HG02885 (cell line): ENCODE measurements around the gene B4GAT1.
"Not testable (repeated sequence)": the region's sequence is repeated elsewhere in the genome, so short reads cannot be mapped to it uniquely, and the experiment has no call there.

Experiments
- ATAC-seq: cut with Tn5 transposase; IDR thresholded peaks from one replicate; pipeline ENCODE4 v1.9.1; 2021; ENCODE audit warnings: mild to moderate bottlenecking; ENCODE audit not compliant: unreplicated experiment, poor library complexity

The B4GAT1 gene

DNA sequence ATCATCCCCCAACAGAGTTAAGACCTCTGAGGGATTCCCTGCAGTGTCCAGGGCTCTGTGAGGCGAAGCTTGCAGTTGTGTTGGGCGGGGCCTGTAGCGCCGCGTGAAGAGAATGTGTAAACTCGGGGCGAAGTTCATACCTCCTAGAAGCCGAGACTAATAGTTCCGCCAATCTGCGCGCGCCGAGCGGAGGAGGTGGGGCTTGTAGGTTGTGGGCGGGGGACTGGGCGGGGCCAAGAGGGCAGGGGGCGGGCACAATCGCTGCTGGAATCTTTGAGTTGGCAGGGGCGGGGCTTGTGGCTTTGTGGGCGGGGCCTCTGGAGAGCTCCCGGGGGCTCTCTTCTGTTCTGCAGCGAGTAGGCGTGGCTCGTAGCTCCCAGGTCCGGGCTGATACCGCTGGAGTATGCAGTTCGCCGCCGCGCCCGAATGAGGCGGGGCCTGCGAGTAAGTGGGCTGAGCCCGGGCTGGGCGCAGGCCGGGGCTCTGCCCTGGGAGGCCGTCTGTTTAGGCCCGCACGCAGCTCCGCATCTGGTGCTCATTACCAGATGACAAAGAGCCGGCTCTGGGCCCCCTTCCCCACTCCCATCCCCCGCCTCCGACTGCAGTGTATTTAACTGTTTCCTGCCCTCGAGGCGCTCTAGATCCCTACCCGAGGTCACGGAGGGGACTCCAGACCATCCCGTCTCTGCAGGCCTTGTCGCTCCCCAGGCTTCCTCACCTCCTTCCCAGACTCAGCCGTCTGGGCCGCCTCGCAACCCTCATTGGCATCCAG lies 34.7 kb downstream of the B4GAT1 start:
- peak; percentile 70 for ATAC-seq

DNA sequence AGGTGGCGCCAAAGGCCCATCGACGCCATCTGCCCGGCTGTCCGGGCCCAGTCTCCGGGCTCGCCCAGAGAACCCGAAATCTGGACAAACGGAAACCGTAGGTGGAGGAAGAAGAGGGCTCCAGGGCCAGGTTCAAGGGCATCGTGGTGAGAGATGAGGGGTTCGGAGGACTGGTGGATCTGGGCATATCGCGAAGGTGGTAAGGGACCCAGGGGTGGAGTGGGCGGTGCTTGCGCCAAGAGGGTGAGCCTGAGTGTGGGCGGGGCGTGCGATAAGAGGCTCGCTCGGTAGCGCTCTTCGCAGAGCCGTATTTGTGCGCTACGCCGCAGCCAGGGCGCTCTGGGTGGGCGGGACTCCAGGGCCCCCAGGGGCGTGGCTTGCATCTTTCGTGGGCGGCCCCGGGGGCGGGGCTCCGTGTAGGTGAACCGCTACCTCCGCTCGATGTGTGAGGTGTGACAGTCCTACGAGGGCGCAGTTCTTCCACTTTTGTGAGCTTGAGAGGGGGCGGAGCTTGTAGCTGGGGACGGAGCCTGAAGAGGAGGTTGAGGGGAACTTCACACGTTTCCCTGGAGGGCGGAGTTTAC lies 35.4 kb downstream of the B4GAT1 start:
- peak; percentile 76 for ATAC-seq

DNA sequence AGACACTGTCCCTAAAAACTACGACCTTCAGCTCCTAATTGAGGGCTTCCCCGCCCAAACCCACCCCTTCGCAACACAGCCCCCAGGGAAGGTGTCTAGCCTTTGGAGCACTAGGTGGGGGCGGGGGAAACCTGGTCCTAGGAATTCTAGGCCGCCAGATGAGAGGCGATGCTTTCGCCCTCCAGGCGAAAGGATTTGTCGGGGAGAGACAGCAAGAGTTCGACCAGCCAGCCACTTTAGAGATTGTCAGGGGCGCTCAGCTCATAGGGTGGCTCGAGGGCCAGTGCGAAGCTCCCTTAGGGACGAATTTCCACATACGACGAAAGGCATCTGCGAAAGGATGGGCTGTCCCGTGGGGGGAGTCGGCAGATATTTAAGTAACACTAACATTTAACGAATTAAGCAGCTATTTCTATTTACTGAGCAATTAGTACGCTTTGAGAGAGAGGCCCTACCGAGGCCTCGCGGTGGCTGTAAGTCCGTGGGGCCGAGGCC lies 35.9 kb downstream of the B4GAT1 start:
- ATAC-seq: no peak

DNA sequence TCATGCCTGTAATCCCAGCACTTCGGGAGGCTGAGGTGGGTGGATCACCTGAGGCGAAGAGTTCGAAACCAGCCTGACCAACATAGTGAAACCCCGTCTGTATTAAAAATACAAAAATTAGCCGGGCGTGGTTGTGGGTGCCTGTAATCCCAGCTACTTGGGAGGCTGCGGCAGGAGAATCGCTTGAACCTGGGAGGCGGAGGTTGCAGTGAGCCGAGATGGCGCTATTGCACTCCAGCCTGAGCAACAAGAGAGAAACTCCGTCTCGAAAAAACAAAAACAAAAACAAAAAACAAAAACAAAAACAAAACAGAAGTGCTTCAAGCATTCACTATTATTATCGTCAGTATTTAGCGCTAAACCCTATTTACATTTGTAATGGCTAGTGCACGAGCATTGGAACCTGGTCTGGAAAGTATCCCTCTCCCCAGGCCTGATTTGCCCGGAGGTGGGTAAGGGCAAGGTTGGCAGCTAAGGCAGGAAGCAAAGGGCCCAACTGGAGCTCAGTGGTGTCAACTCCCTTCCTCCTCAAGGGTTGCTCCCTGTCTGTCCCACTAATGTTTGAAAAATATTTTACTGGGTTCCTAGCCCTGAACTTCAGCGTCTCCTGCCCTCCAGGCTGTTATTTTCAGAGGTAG lies 36.5 kb downstream of the B4GAT1 start:
- ATAC-seq: not testable (repeated sequence)

DNA sequence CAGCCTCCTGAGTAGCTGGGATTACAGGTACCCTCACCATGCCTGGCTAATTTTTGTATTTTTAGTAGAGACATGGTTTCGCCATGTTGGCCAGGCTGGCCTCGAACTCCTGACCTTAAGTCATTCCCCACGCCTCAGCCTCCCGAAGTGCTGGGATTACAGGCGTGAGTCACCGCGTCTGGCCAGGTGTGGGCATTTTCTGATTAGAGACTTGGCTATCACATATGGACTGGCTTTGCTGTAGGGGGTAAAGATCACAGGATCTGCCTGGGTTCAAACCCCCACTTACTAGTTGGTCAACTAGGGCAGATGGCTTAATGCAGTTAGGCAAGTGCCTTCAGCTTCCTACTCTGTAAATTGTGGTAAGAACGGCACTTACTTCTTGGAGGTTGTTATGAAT lies 37.1 kb downstream of the B4GAT1 start:
- ATAC-seq: no peak

DNA sequence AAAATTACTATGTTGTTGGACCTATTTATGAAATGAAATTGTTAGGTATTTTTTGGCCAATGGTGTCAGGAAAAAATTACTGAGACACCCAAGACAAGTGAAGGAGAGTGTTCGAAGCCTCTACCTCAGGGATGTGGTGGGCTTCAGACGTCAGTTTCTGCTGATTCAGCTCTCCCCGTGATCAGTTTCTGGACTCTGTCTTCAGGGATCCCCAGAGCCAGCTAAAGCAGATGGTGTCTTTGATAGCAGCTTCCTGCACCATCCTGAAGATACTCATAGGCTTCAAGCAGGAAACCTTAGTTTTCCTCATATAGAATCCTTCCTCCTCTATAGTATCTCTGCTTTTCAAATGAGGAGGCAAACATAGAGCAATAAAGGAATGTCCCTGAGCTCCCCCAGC lies 38.0 kb downstream of the B4GAT1 start:
- no peak for ATAC-seq

DNA sequence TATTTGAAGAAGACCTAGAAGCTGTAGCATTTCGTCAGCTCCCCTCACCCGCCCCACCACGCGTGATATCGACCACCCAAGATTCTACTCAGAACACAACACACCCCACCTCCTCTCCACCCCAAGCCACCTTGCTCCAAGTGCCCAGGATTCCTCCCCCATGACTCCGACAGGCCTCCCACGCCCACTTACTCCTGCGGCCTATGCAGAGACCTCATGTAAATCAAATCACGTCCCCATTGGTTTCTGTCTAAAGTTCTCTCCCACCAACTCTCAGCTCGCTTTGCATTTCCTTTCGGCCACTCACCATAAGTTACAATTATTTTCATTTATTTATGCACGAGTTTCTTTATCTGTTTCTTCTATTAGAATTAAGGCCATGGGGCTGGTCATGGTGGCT lies 44.8 kb downstream of the B4GAT1 start:
- ATAC-seq: no peak

DNA sequence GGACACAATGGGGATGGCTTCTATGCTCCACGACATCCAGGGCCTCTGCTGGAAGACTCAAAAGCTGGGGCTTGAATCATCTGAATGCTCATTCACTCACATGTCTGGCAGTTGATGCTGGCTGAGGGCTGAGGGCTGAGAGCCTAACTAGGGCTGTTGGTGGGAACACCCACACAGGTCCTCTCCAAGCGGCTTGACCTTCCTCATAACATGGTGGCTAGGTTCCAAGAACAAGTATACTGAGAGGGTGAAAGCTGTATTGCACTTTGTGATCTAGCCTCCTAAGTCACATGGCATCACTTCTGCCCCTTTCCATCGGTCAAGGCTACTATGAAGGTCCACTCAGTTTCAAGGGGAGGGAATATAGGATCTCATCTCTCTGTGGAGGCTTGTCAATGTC lies 48.2 kb downstream of the B4GAT1 start:
- ATAC-seq: no peak

DNA sequence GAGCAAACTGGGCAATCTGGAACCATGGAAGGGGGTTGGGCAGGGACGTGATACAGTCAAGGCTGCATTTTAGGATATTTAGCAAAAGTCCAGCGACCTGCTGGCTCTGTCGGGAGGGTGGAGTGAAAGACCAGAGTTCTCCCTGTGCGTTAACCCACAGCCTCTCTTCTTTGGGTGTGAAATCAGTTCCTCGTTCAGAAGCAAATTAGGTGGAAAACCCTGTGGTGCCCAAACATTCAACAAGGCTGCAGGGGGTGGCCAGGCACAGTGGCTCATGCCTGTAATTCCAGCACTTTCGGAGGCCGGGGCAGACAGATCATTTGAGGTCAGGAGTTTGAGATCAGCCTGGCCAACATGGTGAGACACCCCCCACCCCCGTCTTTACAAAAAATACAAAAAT lies 49.8 kb downstream of the B4GAT1 start:
- ATAC-seq: no peak
